SK-N-SH treated with all-trans-retinoic acid at 6 μM for 48 hours (cell line): ENCODE data around the gene UBR3.

Source experiments
- ATAC-seq: fragments of 200-7000 bp; cut with Tn5 transposase; 3 replicates; pipeline ENCODE4 v1.9.1; 2020; ENCODE audit warnings: mild to moderate bottlenecking, moderate library complexity
- ARNTL ChIP-seq: fragments of 450-650 bp; formaldehyde crosslinking; IDR thresholded peaks from 2 replicates; pipeline ENCODE4 v1.5.0; 2020; ENCODE audit warnings: low read depth, mild to moderate bottlenecking, moderate library complexity, borderline replicate concordance
- BACH2 ChIP-seq: fragments of 250-450 bp; sonication (Bioruptor Pico); IDR thresholded peaks from 2 replicates; pipeline ENCODE4 v1.9.0; 2021; ENCODE audit warnings: mild to moderate bottlenecking, borderline replicate concordance
- CSDC2 ChIP-seq: fragments of 250-450 bp; sonication (Bioruptor Pico); IDR thresholded peaks from 2 replicates; pipeline ENCODE4 v1.5.0; 2020; ENCODE audit warnings: mild to moderate bottlenecking, moderate library complexity
- ESRRG ChIP-seq: fragments of 250-450 bp; sonication (Bioruptor Pico); IDR thresholded peaks from 2 replicates; pipeline ENCODE4 v1.6.1; 2021; ENCODE audit warnings: mild to moderate bottlenecking
- GLIS3 ChIP-seq: fragments of 250-450 bp; sonication (Bioruptor Pico); IDR thresholded peaks from 2 replicates; pipeline ENCODE4 v1.5.0; 2020; ENCODE audit warnings: mild to moderate bottlenecking, moderate library complexity
- ISL1 ChIP-seq: fragments of 250-450 bp; sonication (Bioruptor Pico); IDR thresholded peaks from 2 replicates; pipeline ENCODE4 v2.1.2; 2022; ENCODE audit warnings: mild to moderate bottlenecking, moderate library complexity
- OSR1 ChIP-seq: fragments of 250-450 bp; sonication (Bioruptor Pico); IDR thresholded peaks from 2 replicates; pipeline ENCODE4 v1.8.0; 2022; ENCODE audit warnings: moderate library complexity, mild to moderate bottlenecking, inconsistent platforms
- POU6F1 ChIP-seq: fragments of 250-450 bp; sonication (Bioruptor Pico); IDR thresholded peaks from 2 replicates; pipeline ENCODE4 v1.8.0; 2021; ENCODE audit warnings: low read depth, mild to moderate bottlenecking, moderate library complexity, borderline replicate concordance
- PPARA ChIP-seq: fragments of 250-450 bp; sonication (Bioruptor Pico); IDR thresholded peaks from 2 replicates; pipeline ENCODE4 v1.5.0; 2020; ENCODE audit warnings: mild to moderate bottlenecking, borderline replicate concordance
- RARB ChIP-seq: fragments of 250-450 bp; sonication (Bioruptor Pico); IDR thresholded peaks from 2 replicates; pipeline ENCODE4 v1.8.0; 2021; ENCODE audit warnings: mild to moderate bottlenecking, moderate library complexity
- SNAI2 ChIP-seq: fragments of 250-450 bp; sonication (Bioruptor Pico); IDR thresholded peaks from 2 replicates; pipeline ENCODE4 v1.5.0; 2020; ENCODE audit warnings: mild to moderate bottlenecking, moderate library complexity
- TCF4 ChIP-seq: fragments of 250-450 bp; sonication (Bioruptor Pico); IDR thresholded peaks from 2 replicates; pipeline ENCODE4 v1.8.0; 2021; ENCODE audit warnings: mild to moderate bottlenecking, moderate library complexity, borderline replicate concordance
- TOX ChIP-seq: fragments of 250-450 bp; sonication (Bioruptor Pico); IDR thresholded peaks from 2 replicates; pipeline ENCODE4 v1.8.0; 2021; ENCODE audit warnings: mild to moderate bottlenecking, moderate library complexity, borderline replicate concordance
- ZC3H10 ChIP-seq: fragments of 250-450 bp; sonication (Bioruptor Pico); IDR thresholded peaks from 2 replicates; pipeline ENCODE4 v1.5.1; 2021; ENCODE audit warnings: mild to moderate bottlenecking, moderate library complexity
- ZFP3 ChIP-seq: fragments of 250-450 bp; sonication (Bioruptor Pico); IDR thresholded peaks from 2 replicates; pipeline ENCODE4 v1.5.0; 2020; ENCODE audit warnings: mild to moderate bottlenecking, moderate library complexity
- ZFP30 ChIP-seq: fragments of 450-650 bp; formaldehyde crosslinking; IDR thresholded peaks from 2 replicates; pipeline ENCODE4 v1.5.0; 2022; ENCODE audit warnings: mild to moderate bottlenecking, moderate library complexity
- ZNF565 ChIP-seq: fragments of 450-650 bp; formaldehyde crosslinking; conservative IDR thresholded peaks from 2 replicates; pipeline ENCODE4 v1.5.0; 2020; ENCODE audit warnings: low read depth, mild to moderate bottlenecking, moderate library complexity
- ZNF70 ChIP-seq: fragments of 450-650 bp; formaldehyde crosslinking; IDR thresholded peaks from 2 replicates; pipeline ENCODE4 v1.5.0; 2020; ENCODE audit warnings: mild to moderate bottlenecking, moderate library complexity
- ZNF8 ChIP-seq: fragments of 450-650 bp; formaldehyde crosslinking; IDR thresholded peaks from 2 replicates; pipeline ENCODE4 v1.5.0; 2020; ENCODE audit warnings: mild to moderate bottlenecking, moderate library complexity
- TF ChIP-seq, protein P1 (sequence below): fragments of 250-450 bp; sonication (Bioruptor Pico); IDR thresholded peaks from 2 replicates; pipeline ENCODE4 v1.8.0; 2020; ENCODE audit warnings: mild to moderate bottlenecking, moderate library complexity, borderline replicate concordance
- TF ChIP-seq, protein P2 (sequence below): fragments of 250-450 bp; sonication (Bioruptor Pico); IDR thresholded peaks from 2 replicates; pipeline ENCODE4 v1.5.1; 2020; ENCODE audit warnings: low read depth, mild to moderate bottlenecking, moderate library complexity

The UBR3 gene

GRCh38 chr2:169976335-169976851 lies 149.1 kb downstream of the UBR3 start:
- no peak for ATAC-seq
- TF ChIP-seq CSDC2 (CRISPR knock-in tag), result no peak
- TF ChIP-seq PPARA (CRISPR knock-in tag), result no peak
- TF ChIP-seq, protein P1, sequence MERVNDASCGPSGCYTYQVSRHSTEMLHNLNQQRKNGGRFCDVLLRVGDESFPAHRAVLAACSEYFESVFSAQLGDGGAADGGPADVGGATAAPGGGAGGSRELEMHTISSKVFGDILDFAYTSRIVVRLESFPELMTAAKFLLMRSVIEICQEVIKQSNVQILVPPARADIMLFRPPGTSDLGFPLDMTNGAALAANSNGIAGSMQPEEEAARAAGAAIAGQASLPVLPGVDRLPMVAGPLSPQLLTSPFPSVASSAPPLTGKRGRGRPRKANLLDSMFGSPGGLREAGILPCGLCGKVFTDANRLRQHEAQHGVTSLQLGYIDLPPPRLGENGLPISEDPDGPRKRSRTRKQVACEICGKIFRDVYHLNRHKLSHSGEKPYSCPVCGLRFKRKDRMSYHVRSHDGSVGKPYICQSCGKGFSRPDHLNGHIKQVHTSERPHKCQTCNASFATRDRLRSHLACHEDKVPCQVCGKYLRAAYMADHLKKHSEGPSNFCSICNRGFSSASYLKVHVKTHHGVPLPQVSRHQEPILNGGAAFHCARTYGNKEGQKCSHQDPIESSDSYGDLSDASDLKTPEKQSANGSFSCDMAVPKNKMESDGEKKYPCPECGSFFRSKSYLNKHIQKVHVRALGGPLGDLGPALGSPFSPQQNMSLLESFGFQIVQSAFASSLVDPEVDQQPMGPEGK, result no peak
- TF ChIP-seq ARNTL, result no peak
- no peak for TF ChIP-seq TCF4 (CRISPR knock-in tag)
- no peak for TF ChIP-seq TOX (CRISPR knock-in tag)
- TF ChIP-seq ZNF565 (CRISPR knock-in tag), result no peak
- TF ChIP-seq, all 23 proteins: peak for 0

- no peak for ATAC-seq
- TF ChIP-seq PPARA (CRISPR knock-in tag), result no peak
- no peak for TF ChIP-seq BACH2 (CRISPR knock-in tag)
- TF ChIP-seq SNAI2 (CRISPR knock-in tag), result no peak
- no peak for TF ChIP-seq CSDC2 (CRISPR knock-in tag)
- TF ChIP-seq, protein P1, result no peak
- no peak for TF ChIP-seq OSR1 (CRISPR knock-in tag)
- TF ChIP-seq ZNF8, result no peak
- TF ChIP-seq ESRRG (CRISPR knock-in tag), result no peak
- TF ChIP-seq TOX (CRISPR knock-in tag), result no peak
These were observed 150.3 kb downstream of the UBR3 start for GRCh38 chr2:169977530-169977929.

- ATAC-seq, result no peak
- TF ChIP-seq POU6F1 (CRISPR knock-in tag) (no peak), ZFP30 (no peak), ESRRG (CRISPR knock-in tag) (no peak), BACH2 (CRISPR knock-in tag) (no peak), TCF4 (CRISPR knock-in tag) (no peak), ZNF565 (CRISPR knock-in tag) (no peak)
- TF ChIP-seq, protein P2, sequence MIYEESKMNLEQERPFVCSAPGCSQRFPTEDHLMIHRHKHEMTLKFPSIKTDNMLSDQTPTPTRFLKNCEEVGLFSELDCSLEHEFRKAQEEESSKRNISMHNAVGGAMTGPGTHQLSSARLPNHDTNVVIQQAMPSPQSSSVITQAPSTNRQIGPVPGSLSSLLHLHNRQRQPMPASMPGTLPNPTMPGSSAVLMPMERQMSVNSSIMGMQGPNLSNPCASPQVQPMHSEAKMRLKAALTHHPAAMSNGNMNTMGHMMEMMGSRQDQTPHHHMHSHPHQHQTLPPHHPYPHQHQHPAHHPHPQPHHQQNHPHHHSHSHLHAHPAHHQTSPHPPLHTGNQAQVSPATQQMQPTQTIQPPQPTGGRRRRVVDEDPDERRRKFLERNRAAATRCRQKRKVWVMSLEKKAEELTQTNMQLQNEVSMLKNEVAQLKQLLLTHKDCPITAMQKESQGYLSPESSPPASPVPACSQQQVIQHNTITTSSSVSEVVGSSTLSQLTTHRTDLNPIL (CRISPR knock-in tag), result no peak
- TF ChIP-seq, protein P1, result no peak
These were observed 151.3 kb downstream of the UBR3 start for GRCh38 chr2:169978402-169979017.

DNA sequence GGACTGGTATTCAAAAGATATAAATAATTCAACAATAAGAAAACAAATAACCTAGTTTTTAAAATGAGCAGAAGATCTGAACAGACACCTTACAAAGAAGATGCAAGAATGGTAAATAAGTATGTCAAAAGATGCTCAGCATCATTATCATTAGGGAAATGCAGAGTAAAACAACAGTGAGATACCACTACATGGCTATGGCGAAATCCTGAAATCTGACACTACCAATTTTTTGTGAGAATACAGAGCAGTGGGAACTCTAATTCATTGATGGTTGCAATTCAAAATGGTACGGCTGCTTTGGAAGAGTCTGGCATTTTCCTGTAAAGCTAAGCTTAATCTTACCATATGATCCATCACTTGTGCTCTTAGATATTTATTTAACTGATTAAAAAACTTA lies 151.8 kb downstream of the UBR3 start:
- ATAC-seq, result no peak
- no peak for TF ChIP-seq BACH2 (CRISPR knock-in tag)
- TF ChIP-seq, protein P2 (CRISPR knock-in tag), result no peak
- TF ChIP-seq, protein P1, result no peak
- no peak for TF ChIP-seq ZC3H10
- TF ChIP-seq ZFP3 (CRISPR knock-in tag), result no peak
- TF ChIP-seq TCF4 (CRISPR knock-in tag), result no peak
- no peak for TF ChIP-seq CSDC2 (CRISPR knock-in tag)
- no peak for TF ChIP-seq ZNF8
- TF ChIP-seq TOX (CRISPR knock-in tag), result no peak
- TF ChIP-seq ISL1 (CRISPR knock-in tag), result no peak
- no peak for TF ChIP-seq ZNF70 (CRISPR knock-in tag)
- no peak for TF ChIP-seq ARNTL
- TF ChIP-seq PPARA (CRISPR knock-in tag), result no peak
- no peak for TF ChIP-seq RARB
- no peak for TF ChIP-seq GLIS3 (CRISPR knock-in tag)
